ENCODE results near the gene SPX. TPM values are rescaled to one million over a fixed set of nuclear protein-coding genes. Genes with fewer than 3 reads are reported as not detected.
A peak's percentile ranks its signal among the peaks of the same experiment; 100 is the strongest.

Gene SPX
- total and polyA plus RNA-seq, 2 of the 4 experiments (the other 2 are of a cell fraction): under 0.01 to 0.12 TPM

DNA sequence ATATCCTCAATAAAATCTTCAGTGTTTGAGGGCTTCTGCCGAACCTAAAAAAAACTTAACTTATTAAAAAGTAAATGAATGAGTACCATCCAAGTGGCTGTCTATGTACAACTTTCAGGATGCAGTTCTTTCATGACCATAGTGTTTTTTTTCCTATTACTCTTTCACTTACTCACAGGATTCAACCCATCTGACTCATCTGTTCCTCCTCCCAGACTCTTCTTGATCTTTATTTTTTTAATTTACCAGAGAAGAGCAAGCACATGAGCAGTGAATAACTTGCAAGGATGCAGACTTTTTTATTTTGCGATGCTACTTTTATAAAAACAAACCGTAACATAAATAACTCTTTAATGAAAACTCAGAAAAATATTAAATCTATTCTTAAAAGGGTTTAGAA is 49.1 kb upstream of the SPX start:
- Histone ChIP-seq H2AK9ac (replicated peaks; ENCODE audit: low read depth, low read length, poor library complexity) (no peak overlapping the region), H2AK5ac (ENCODE audit: low read depth, low read length) (no peak overlapping the region), H2AFZ (replicated peaks; ENCODE audit: low read length, poor library complexity) (no peak overlapping the region), H3K4me2 (ENCODE audit: low read depth, low read length) (no peak overlapping the region), H3K23ac (ENCODE audit: low read depth, low read length) (no peak overlapping the region), H4K20me1 (ENCODE audit: insufficient read depth, low read length) (no peaks in the 10 kb centered on the region; the same call in 1 of the 2 replicates), H3K18ac (ENCODE audit: low read depth, low read length) (no peak overlapping the region), H2BK5ac (ENCODE audit: low read depth, low read length, poor library complexity, severe bottlenecking) (no peak overlapping the region), H3K27ac (ENCODE audit: insufficient read depth, low read length) (no peak overlapping the region), H4K5ac (ENCODE audit: low read depth, low read length) (no peak overlapping the region), H3K56ac (ENCODE audit: extremely low read depth, insufficient read depth, low read length) (no peak overlapping the region), H3K79me1 (ENCODE audit: low read depth in 1 of 2, low read length in 2 of 2) (peaks cover 4 to 8% of the 10 kb centered on the region in 2 experiments; a peak in 2 of 4 replicates), H2BK15ac (ENCODE audit: low read depth, low read length) (no peak overlapping the region), H4K8ac (ENCODE audit: low read depth in 2 of 2, low read length in 2 of 2) (no peak overlapping the region), H2BK20ac (ENCODE audit: low read depth, low read length) (no peak overlapping the region), H3K27me3 (ENCODE audit: control insufficient read depth, insufficient read depth, low read length) (no peaks in the 10 kb centered on the region), H3K9me1 (ENCODE audit: insufficient read depth, low read length) (no peaks in the 10 kb centered on the region), H3K4me3 (ENCODE audit: insufficient read depth, low read depth, low read length) (no peak overlapping the region), H3K4me1 (ENCODE audit: control insufficient read depth, insufficient read depth, low read length) (no peaks in the 10 kb centered on the region), H3K9ac (ENCODE audit: low read depth, low read length) (no peak overlapping the region), H3K36me3 (ENCODE audit: control insufficient read depth, insufficient read depth, low read length) (peaks cover 29% of the 10 kb centered on the region), H3K9me3 (ENCODE audit: control insufficient read depth, insufficient read depth, low read length) (no peaks in the 10 kb centered on the region), H4K91ac (ENCODE audit: insufficient read depth, low read depth, low read length) (no peak overlapping the region), H3K14ac (replicated peaks; ENCODE audit: low read depth, low read length) (no peak overlapping the region), H3K4ac (ENCODE audit: low read depth, low read length) (no peak overlapping the region), H2BK120ac (ENCODE audit: low read depth, low read length) (no peak overlapping the region)
- ATAC-seq (ENCODE audit: low read depth): peak; percentile 88
- in situ Hi-C loops (cut with MboI; ENCODE audit: low sequenced_read_pairs) (no loop called here), intact Hi-C loops (cut with micrococcal nuclease) (no loop called here), dilution Hi-C loops (cut with HindIII; ENCODE audit: low sequenced_read_pairs, unreplicated experiment) (no loop called here)
- 100% methylated on average over 1 of the region's 3 CpGs; no CpG with 5 or more reads in 1 of the 2 experiments for WGBS, 2 experiments (ENCODE audit: extremely low coverage in 2 of 2, insufficient read length in 1 of 2)
- ChIA-PET CTCF (interaction anchor here (0.6 kb wide), 1 partner anchor 221 kb away, joined by 4 read pairs; no protein-coding TSS in a partner anchor), POLR2A (ENCODE audit: unreplicated experiment) (no interaction called here)
- TF ChIP-seq FOS (IDR thresholded peaks at IDR 0.05; ENCODE audit: low read depth, low read length) (peak; percentile 20; the same call in 1 of the 2 replicates), BHLHE40 (IDR thresholded peaks at IDR 0.05; ENCODE audit: low read depth, low read length) (peak; percentile 98), CHD1 (IDR thresholded peaks at IDR 0.05; ENCODE audit: low read depth, low read length) (no peak)
- TF ChIP-seq, protein P1, sequence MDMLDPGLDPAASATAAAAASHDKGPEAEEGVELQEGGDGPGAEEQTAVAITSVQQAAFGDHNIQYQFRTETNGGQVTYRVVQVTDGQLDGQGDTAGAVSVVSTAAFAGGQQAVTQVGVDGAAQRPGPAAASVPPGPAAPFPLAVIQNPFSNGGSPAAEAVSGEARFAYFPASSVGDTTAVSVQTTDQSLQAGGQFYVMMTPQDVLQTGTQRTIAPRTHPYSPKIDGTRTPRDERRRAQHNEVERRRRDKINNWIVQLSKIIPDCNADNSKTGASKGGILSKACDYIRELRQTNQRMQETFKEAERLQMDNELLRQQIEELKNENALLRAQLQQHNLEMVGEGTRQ (IDR thresholded peaks at IDR 0.05; ENCODE audit: low read depth, low read length): peak; percentile 66
- BruUV-seq (replicated peaks): no TSS peak
- DNase-seq: peak; percentile 84
